HFFc6 (cell line): ENCODE measurements around the gene ELK3. TPM values are rescaled to one million over a fixed set of nuclear protein-coding genes. Genes with fewer than 3 reads are reported as not detected.

Experiments used
- DNase-seq: peaks from one replicate; pipeline ENCODE4 v3.0.0-alpha.2; 2018
- H3K27ac Mint-ChIP-seq: 2 replicates; pipeline ENCODE4 v1.8.0; 2020; ENCODE audit warnings: mild to moderate bottlenecking, mixed read lengths
- H3K27me3 Mint-ChIP-seq: 2 replicates; pipeline ENCODE4 v1.8.0; 2021; ENCODE audit warnings: mild to moderate bottlenecking, moderate library complexity, mixed read lengths; ENCODE audit not compliant: insufficient read depth
- H3K36me3 Mint-ChIP-seq: 2 replicates; pipeline ENCODE4 v1.8.0; 2021; ENCODE audit warnings: low read depth, mixed read lengths
- H3K4me1 Mint-ChIP-seq: 2 replicates; pipeline ENCODE4 v1.8.0; 2020; ENCODE audit warnings: low read depth, mixed read lengths
- H3K4me3 Mint-ChIP-seq: 2 replicates; pipeline ENCODE4 v1.8.0; 2020; ENCODE audit warnings: mild to moderate bottlenecking, moderate library complexity, mixed read lengths
- H3K9me3 Mint-ChIP-seq: 2 replicates; pipeline ENCODE4 v1.8.0; 2020; ENCODE audit warnings: mild to moderate bottlenecking, mixed read lengths
- total RNA-seq, 6 experiments: library from RNA; stranded (reverse); fragmentation: NEBNext Ultra II Directional; extraction: Animal tissue kit (Norgen Biotek cat#: 25700); gene quantifications; 2 replicates in 1 of 6; 3 replicates in 5 of 6; pipeline ENCODE4 v1.2.3, GENCODE V29; 2021
- TF ChIP-seq, protein P1 (sequence below): fragments of 200-600 bp; sonication (generic); IDR thresholded peaks from 2 replicates; pipeline ENCODE4 v1.5.0; 2021; ENCODE audit warnings: antibody characterized with exemption, mild to moderate bottlenecking

Gene ELK3
- total RNA-seq, 6 experiments from 2014 or later = 54.5 to 80.7 (median 71.9) TPM

- no peak for DNase-seq
- no peak overlapping the region for H3K4me3 Mint-ChIP-seq
- TF ChIP-seq, protein P1, sequence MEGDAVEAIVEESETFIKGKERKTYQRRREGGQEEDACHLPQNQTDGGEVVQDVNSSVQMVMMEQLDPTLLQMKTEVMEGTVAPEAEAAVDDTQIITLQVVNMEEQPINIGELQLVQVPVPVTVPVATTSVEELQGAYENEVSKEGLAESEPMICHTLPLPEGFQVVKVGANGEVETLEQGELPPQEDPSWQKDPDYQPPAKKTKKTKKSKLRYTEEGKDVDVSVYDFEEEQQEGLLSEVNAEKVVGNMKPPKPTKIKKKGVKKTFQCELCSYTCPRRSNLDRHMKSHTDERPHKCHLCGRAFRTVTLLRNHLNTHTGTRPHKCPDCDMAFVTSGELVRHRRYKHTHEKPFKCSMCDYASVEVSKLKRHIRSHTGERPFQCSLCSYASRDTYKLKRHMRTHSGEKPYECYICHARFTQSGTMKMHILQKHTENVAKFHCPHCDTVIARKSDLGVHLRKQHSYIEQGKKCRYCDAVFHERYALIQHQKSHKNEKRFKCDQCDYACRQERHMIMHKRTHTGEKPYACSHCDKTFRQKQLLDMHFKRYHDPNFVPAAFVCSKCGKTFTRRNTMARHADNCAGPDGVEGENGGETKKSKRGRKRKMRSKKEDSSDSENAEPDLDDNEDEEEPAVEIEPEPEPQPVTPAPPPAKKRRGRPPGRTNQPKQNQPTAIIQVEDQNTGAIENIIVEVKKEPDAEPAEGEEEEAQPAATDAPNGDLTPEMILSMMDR = no peak
- no peaks in the 10 kb centered on the region for H3K9me3 Mint-ChIP-seq
- peaks cover 9% of the 10 kb centered on the region; the same call in 1 of the 2 replicates for H3K27me3 Mint-ChIP-seq
- H3K27ac Mint-ChIP-seq = peak overlapping the region; percentile 100
- H3K4me1 Mint-ChIP-seq = peaks cover 64% of the 10 kb centered on the region
- peaks cover 47% of the 10 kb centered on the region for H3K36me3 Mint-ChIP-seq
Observed at GRCh38 chr12:96221391-96221790, 27.2 kb downstream of the ELK3 start.

DNA sequence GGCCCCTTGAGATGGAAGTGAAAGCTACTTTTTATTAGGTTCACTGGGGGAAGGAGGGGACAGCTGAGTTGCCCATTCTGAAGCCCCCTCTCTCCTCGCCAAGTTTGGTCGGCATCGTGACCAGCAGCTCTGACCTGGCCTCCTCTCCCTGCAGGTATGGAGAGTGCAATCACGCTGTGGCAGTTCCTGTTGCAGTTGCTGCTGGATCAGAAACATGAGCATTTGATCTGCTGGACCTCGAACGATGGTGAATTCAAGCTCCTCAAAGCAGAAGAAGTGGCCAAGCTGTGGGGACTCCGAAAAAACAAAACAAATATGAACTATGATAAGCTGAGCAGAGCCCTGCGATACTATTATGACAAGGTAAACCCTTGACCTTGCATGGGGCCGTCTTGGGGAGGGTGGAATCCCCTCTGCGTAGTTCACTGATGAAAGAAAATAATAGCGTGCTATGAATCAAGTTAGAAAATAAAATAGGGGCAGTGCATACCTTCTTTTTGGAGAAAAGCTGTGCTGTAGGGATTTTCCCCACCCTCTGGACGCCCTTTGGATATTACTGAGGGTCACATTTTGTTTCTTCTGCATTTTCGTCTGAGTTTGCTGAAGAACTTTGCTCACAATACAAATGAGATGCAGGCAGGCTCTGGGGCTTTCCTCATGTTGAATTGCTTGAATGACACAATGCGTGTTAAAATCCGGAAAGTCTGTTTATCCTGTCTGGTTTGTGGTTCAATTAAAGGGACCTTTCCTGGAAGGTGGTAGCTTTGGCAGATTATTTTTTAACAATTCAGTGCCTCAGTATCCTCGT is 29.4 kb downstream of the ELK3 start:
- H3K27ac Mint-ChIP-seq = peak overlapping the region; percentile 33; the same call in 1 of the 2 replicates
- no peak overlapping the region for H3K4me3 Mint-ChIP-seq
- TF ChIP-seq, protein P1 = no peak
- DNase-seq = no peak
- peaks cover 53% of the 10 kb centered on the region for H3K36me3 Mint-ChIP-seq
- no peaks in the 10 kb centered on the region for H3K9me3 Mint-ChIP-seq
- H3K27me3 Mint-ChIP-seq = peaks cover 8% of the 10 kb centered on the region; the same call in 1 of the 2 replicates
- H3K4me1 Mint-ChIP-seq = peaks cover 44% of the 10 kb centered on the region

GRCh38 chr12:96224219-96224615 is 30.0 kb downstream of the ELK3 start:
- Mint-ChIP-seq H3K4me3 (no peak overlapping the region), H3K27ac (no peak overlapping the region), H3K27me3 (peaks cover 7% of the 10 kb centered on the region; the same call in 1 of the 2 replicates), H3K36me3 (peaks cover 55% of the 10 kb centered on the region), H3K9me3 (no peaks in the 10 kb centered on the region), H3K4me1 (peaks cover 38% of the 10 kb centered on the region)
- DNase-seq = no peak
- TF ChIP-seq, protein P1 = no peak

- Mint-ChIP-seq H3K9me3 (no peaks in the 10 kb centered on the region), H3K36me3 (peaks cover 46% of the 10 kb centered on the region), H3K27ac (peak overlapping the region; percentile 26), H3K27me3 (no peaks in the 10 kb centered on the region; the same call in 1 of the 2 replicates), H3K4me1 (peaks cover 27% of the 10 kb centered on the region), H3K4me3 (no peak overlapping the region)
- no peak for DNase-seq
- TF ChIP-seq, protein P1 = no peak
Observed at GRCh38 chr12:96225044-96225855, 31.1 kb downstream of the ELK3 start.

DNA sequence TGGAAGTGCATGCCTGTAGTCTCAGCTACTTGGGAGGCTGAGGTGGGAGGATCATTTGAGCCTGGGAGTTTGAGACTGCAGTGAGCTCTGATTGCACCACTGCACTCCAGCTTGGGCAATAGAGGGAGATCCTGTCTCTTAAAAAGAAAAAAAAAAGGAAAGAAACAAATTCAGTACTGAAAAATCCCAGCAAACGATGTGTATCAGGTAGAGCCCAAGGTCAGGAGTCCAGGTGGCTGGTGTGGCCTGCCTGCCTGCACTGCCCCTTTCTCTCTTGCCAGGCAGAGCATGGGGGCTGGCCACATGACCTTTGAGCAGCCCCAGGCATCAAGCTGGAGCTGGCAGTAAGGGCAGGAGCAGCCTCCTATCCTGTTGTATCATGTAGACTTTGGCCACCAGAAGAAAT is 31.8 kb downstream of the ELK3 start:
- H3K9me3 Mint-ChIP-seq = no peaks in the 10 kb centered on the region
- H3K27me3 Mint-ChIP-seq = no peaks in the 10 kb centered on the region; the same call in 1 of the 2 replicates
- peak overlapping the region; percentile 21; the same call in 1 of the 2 replicates for H3K27ac Mint-ChIP-seq
- H3K4me1 Mint-ChIP-seq = peaks cover 20% of the 10 kb centered on the region
- TF ChIP-seq, protein P1 = no peak
- no peak overlapping the region for H3K4me3 Mint-ChIP-seq
- H3K36me3 Mint-ChIP-seq = peaks cover 42% of the 10 kb centered on the region
- no peak for DNase-seq
